Glutamatergic neuron (in vitro differentiated cells): Measurements from ENCODE around the gene DOCK3. TPM values are rescaled to one million over a fixed set of nuclear protein-coding genes. Genes with fewer than 3 reads are reported as not detected.
A peak's percentile ranks its signal among the peaks of the same experiment; 100 is the strongest.

Source experiments
- DNase-seq: peaks from one replicate; pipeline ENCODE4 v3.0.0; 2022
- H3K27ac Mint-ChIP-seq: one replicate; pipeline ENCODE4 v1.8.0; 2020; ENCODE audit warnings: mild to moderate bottlenecking, mixed read lengths, inconsistent platforms; ENCODE audit not compliant: unreplicated experiment
- H3K27me3 Mint-ChIP-seq: one replicate; pipeline ENCODE4 v1.8.0; 2020; ENCODE audit warnings: mild to moderate bottlenecking, moderate library complexity, mixed read lengths, inconsistent platforms; ENCODE audit not compliant: unreplicated experiment
- H3K36me3 Mint-ChIP-seq: one replicate; pipeline ENCODE4 v1.8.0; 2020; ENCODE audit warnings: mild to moderate bottlenecking, mixed read lengths, inconsistent platforms; ENCODE audit not compliant: unreplicated experiment
- H3K4me1 Mint-ChIP-seq: one replicate; pipeline ENCODE4 v1.8.0; 2020; ENCODE audit warnings: mild to moderate bottlenecking, low read depth, mixed read lengths, inconsistent platforms; ENCODE audit not compliant: unreplicated experiment
- H3K4me3 Mint-ChIP-seq: one replicate; pipeline ENCODE4 v1.8.0; 2020; ENCODE audit warnings: mild to moderate bottlenecking, mixed read lengths, inconsistent platforms; ENCODE audit not compliant: unreplicated experiment
- H3K9me3 Mint-ChIP-seq: one replicate; pipeline ENCODE4 v1.8.0; 2020; ENCODE audit warnings: mild to moderate bottlenecking, moderate library complexity, mixed read lengths, inconsistent platforms; ENCODE audit not compliant: unreplicated experiment
- CTCF ChIP-seq: fragments of 200-600 bp; sonication (generic); IDR thresholded peaks from one replicate; pipeline ENCODE4 v1.5.0; 2021; ENCODE audit not compliant: partially characterized antibody, unreplicated experiment
- total RNA-seq: library from RNA; stranded (reverse); fragmentation: NEBNext Ultra II Directional; extraction: Animal tissue kit (Norgen Biotek cat#: 25700); gene quantifications from one replicate; pipeline ENCODE4 v1.2.1, GENCODE V29; 2021; ENCODE audit not compliant: unreplicated experiment

Gene DOCK3
- total RNA-seq, 1 donor from 2014 or later: 13.4 TPM

- peaks cover 8% of the 10 kb centered on the region for H3K9me3 Mint-ChIP-seq
- peaks cover 4% of the 10 kb centered on the region for H3K36me3 Mint-ChIP-seq
- H3K27ac Mint-ChIP-seq: no peak overlapping the region
- peaks cover 9% of the 10 kb centered on the region for H3K4me1 Mint-ChIP-seq
- TF ChIP-seq CTCF: no peak
- peaks cover 8% of the 10 kb centered on the region for H3K27me3 Mint-ChIP-seq
- DNase-seq: no peak
- H3K4me3 Mint-ChIP-seq: no peak overlapping the region
Measured at GRCh38 chr3:50671331-50671730, 3.4 kb upstream of the DOCK3 start.

- H3K4me1 Mint-ChIP-seq: peaks cover 7% of the 10 kb centered on the region
- no peak overlapping the region for H3K27ac Mint-ChIP-seq
- no peak for DNase-seq
- peaks cover 8% of the 10 kb centered on the region for H3K27me3 Mint-ChIP-seq
- TF ChIP-seq CTCF: no peak
- H3K9me3 Mint-ChIP-seq: peaks cover 6% of the 10 kb centered on the region
- H3K4me3 Mint-ChIP-seq: no peak overlapping the region
- H3K36me3 Mint-ChIP-seq: peaks cover 4% of the 10 kb centered on the region
Measured at GRCh38 chr3:50672656-50673055, 2.1 kb upstream of the DOCK3 start.

GRCh38 chr3:50673931-50674330 is 796 bp upstream of the DOCK3 start:
- peak overlapping the region; percentile 10 for H3K27ac Mint-ChIP-seq
- peaks cover 8% of the 10 kb centered on the region for H3K27me3 Mint-ChIP-seq
- no peak for TF ChIP-seq CTCF
- H3K9me3 Mint-ChIP-seq: peaks cover 6% of the 10 kb centered on the region
- DNase-seq: no peak
- H3K4me1 Mint-ChIP-seq: peaks cover 7% of the 10 kb centered on the region
- H3K4me3 Mint-ChIP-seq: peak overlapping the region; percentile 81
- peaks cover 4% of the 10 kb centered on the region for H3K36me3 Mint-ChIP-seq

GRCh38 chr3:50675179-50676030 is 678 bp downstream of the DOCK3 start:
- Mint-ChIP-seq H3K9me3 (peaks cover 6% of the 10 kb centered on the region), H3K27me3 (peaks cover 8% of the 10 kb centered on the region), H3K36me3 (peaks cover 4% of the 10 kb centered on the region), H3K4me3 (peak overlapping the region; percentile 93), H3K27ac (peak overlapping the region; percentile 12), H3K4me1 (peaks cover 7% of the 10 kb centered on the region)
- TF ChIP-seq CTCF: peak; percentile 74
- peak; percentile 88 for DNase-seq

- no peak for TF ChIP-seq CTCF
- Mint-ChIP-seq H3K36me3 (peaks cover 4% of the 10 kb centered on the region), H3K27me3 (peaks cover 8% of the 10 kb centered on the region), H3K27ac (peak overlapping the region; percentile 33), H3K4me3 (peak overlapping the region; percentile 76), H3K9me3 (peaks cover 6% of the 10 kb centered on the region), H3K4me1 (peaks cover 7% of the 10 kb centered on the region)
- no peak for DNase-seq
Measured at GRCh38 chr3:50676031-50676705, 1.4 kb downstream of the DOCK3 start.
